ENCODE data around the gene GSK3B. TPM values are rescaled to one million over a fixed set of nuclear protein-coding genes. Genes with fewer than 3 reads are reported as not detected.

The GSK3B gene
- total and polyA plus RNA-seq, 2 experiments from 2014 or later = 19.7 to 43.1 TPM

GRCh38 chr3:119873646-119874045 is 220.6 kb downstream of the GSK3B start:
- Histone ChIP-seq H3K79me2 (ENCODE audit: insufficient read depth) (peaks cover 49% of the 10 kb centered on the region), H3F3A (ENCODE audit: insufficient read depth) (no peaks in the 10 kb centered on the region), H3K27me3 (replicated peaks; ENCODE audit: insufficient read depth) (no peaks in the 10 kb centered on the region), H2AFZ (no peak overlapping the region), H3K27ac (no peak overlapping the region), H4K20me1 (ENCODE audit: insufficient read depth) (no peaks in the 10 kb centered on the region), H3K4me2 (ENCODE audit: unreplicated experiment) (no peak overlapping the region), H3K9me2 (ENCODE audit: insufficient read depth) (no peaks in the 10 kb centered on the region), H3K9ac (no peak overlapping the region), H3K36me3 (ENCODE audit: low read depth) (peaks cover 26% of the 10 kb centered on the region), H3K4me1 (ENCODE audit: insufficient read depth) (no peaks in the 10 kb centered on the region), H3K4me3 (no peak overlapping the region), H3K9me3 (ENCODE audit: low read depth) (no peaks in the 10 kb centered on the region)
- no peak for DNase-seq
- in situ Hi-C loops (cut with MboI) = no loop called here
- 83% methylated on average over 2 of the region's 2 CpGs for WGBS, 2 experiments (ENCODE audit: low coverage in 1 of 2, low lambda C conversion rate in 2 of 2, missing lambda C conversion rate in 2 of 2)
- no peak for TF ChIP-seq EZH2 (IDR thresholded peaks at IDR 0.05; ENCODE audit: insufficient read depth, poor library complexity, severe bottlenecking)
- no peak for TF ChIP-seq EZH2phosphoT487 (IDR thresholded peaks at IDR 0.05; ENCODE audit: insufficient read depth, low read depth)

GRCh38 chr3:119872773-119873172 is 221.5 kb downstream of the GSK3B start:
- Histone ChIP-seq H3K27me3 (replicated peaks; ENCODE audit: insufficient read depth) (no peaks in the 10 kb centered on the region), H3K36me3 (ENCODE audit: low read depth) (peaks cover 26% of the 10 kb centered on the region), H2AFZ (no peak overlapping the region), H3K4me3 (no peak overlapping the region), H3K4me2 (ENCODE audit: unreplicated experiment) (no peak overlapping the region), H4K20me1 (ENCODE audit: insufficient read depth) (no peaks in the 10 kb centered on the region), H3K9ac (no peak overlapping the region), H3K79me2 (ENCODE audit: insufficient read depth) (peaks cover 58% of the 10 kb centered on the region), H3F3A (ENCODE audit: insufficient read depth) (no peaks in the 10 kb centered on the region), H3K27ac (no peak overlapping the region), H3K9me2 (ENCODE audit: insufficient read depth) (no peaks in the 10 kb centered on the region), H3K9me3 (ENCODE audit: low read depth) (no peaks in the 10 kb centered on the region), H3K4me1 (ENCODE audit: insufficient read depth) (no peaks in the 10 kb centered on the region)
- WGBS, 2 experiments (ENCODE audit: low coverage in 1 of 2, low lambda C conversion rate in 2 of 2, missing lambda C conversion rate in 2 of 2) = 96% methylated on average over 2 of the region's 2 CpGs
- no peak for TF ChIP-seq EZH2 (IDR thresholded peaks at IDR 0.05; ENCODE audit: insufficient read depth, poor library complexity, severe bottlenecking)
- no peak for TF ChIP-seq EZH2phosphoT487 (IDR thresholded peaks at IDR 0.05; ENCODE audit: insufficient read depth, low read depth)
- in situ Hi-C loops (cut with MboI) = no loop called here
- no peak for DNase-seq

GRCh38 chr3:119871571-119871970 is 222.7 kb downstream of the GSK3B start:
- H3K9ac ChIP-seq = no peak overlapping the region
- H2AFZ ChIP-seq = no peak overlapping the region
- no peak overlapping the region for H3K27ac ChIP-seq
- H3K4me1 ChIP-seq (ENCODE audit: insufficient read depth) = no peaks in the 10 kb centered on the region
- H3K4me2 ChIP-seq (ENCODE audit: unreplicated experiment) = no peak overlapping the region
- no peaks in the 10 kb centered on the region for H3K9me2 ChIP-seq (ENCODE audit: insufficient read depth)
- H3K4me3 ChIP-seq = no peak overlapping the region
- H3K79me2 ChIP-seq (ENCODE audit: insufficient read depth) = peaks cover 70% of the 10 kb centered on the region
- no peaks in the 10 kb centered on the region for H3K9me3 ChIP-seq (ENCODE audit: low read depth)
- H3K36me3 ChIP-seq (ENCODE audit: low read depth) = peaks cover 26% of the 10 kb centered on the region
- 96 to 100% methylated on average over 1 of the region's 1 CpG for WGBS, 2 experiments (ENCODE audit: low coverage in 1 of 2, low lambda C conversion rate in 2 of 2, missing lambda C conversion rate in 2 of 2)
- TF ChIP-seq EZH2phosphoT487 (IDR thresholded peaks at IDR 0.05; ENCODE audit: insufficient read depth, low read depth) = no peak
- TF ChIP-seq EZH2 (IDR thresholded peaks at IDR 0.05; ENCODE audit: insufficient read depth, poor library complexity, severe bottlenecking) = no peak
- in situ Hi-C loops (cut with MboI) = no loop called here
- no peak for DNase-seq
- no peaks in the 10 kb centered on the region for H3F3A ChIP-seq (ENCODE audit: insufficient read depth)
- no peaks in the 10 kb centered on the region for H3K27me3 ChIP-seq (replicated peaks; ENCODE audit: insufficient read depth)
- no peaks in the 10 kb centered on the region for H4K20me1 ChIP-seq (ENCODE audit: insufficient read depth)

GRCh38 chr3:119870512-119870911 is 223.7 kb downstream of the GSK3B start:
- in situ Hi-C loops (cut with MboI) = no loop called here
- no peaks in the 10 kb centered on the region for H3K9me3 ChIP-seq (ENCODE audit: low read depth)
- no peak overlapping the region for H3K4me3 ChIP-seq
- H3K36me3 ChIP-seq (ENCODE audit: low read depth) = peaks cover 20% of the 10 kb centered on the region
- peaks cover 71% of the 10 kb centered on the region for H3K79me2 ChIP-seq (ENCODE audit: insufficient read depth)
- no peak overlapping the region for H3K4me2 ChIP-seq (ENCODE audit: unreplicated experiment)
- H3F3A ChIP-seq (ENCODE audit: insufficient read depth) = no peaks in the 10 kb centered on the region
- H4K20me1 ChIP-seq (ENCODE audit: insufficient read depth) = no peaks in the 10 kb centered on the region
- H2AFZ ChIP-seq = no peak overlapping the region
- no peaks in the 10 kb centered on the region for H3K9me2 ChIP-seq (ENCODE audit: insufficient read depth)
- no peak for DNase-seq
- no peaks in the 10 kb centered on the region for H3K4me1 ChIP-seq (ENCODE audit: insufficient read depth)
- no peaks in the 10 kb centered on the region for H3K27me3 ChIP-seq (replicated peaks; ENCODE audit: insufficient read depth)
- no peak overlapping the region for H3K9ac ChIP-seq
- no peak overlapping the region for H3K27ac ChIP-seq
- TF ChIP-seq EZH2 (IDR thresholded peaks at IDR 0.05; ENCODE audit: insufficient read depth, poor library complexity, severe bottlenecking) (no peak), EZH2phosphoT487 (IDR thresholded peaks at IDR 0.05; ENCODE audit: insufficient read depth, low read depth) (no peak)

- H3F3A ChIP-seq (ENCODE audit: insufficient read depth) = peaks cover 6% of the 10 kb centered on the region; the same call in 1 of the 2 replicates
- peaks cover 36% of the 10 kb centered on the region for H3K36me3 ChIP-seq (ENCODE audit: low read depth)
- TF ChIP-seq EZH2 (IDR thresholded peaks at IDR 0.05; ENCODE audit: insufficient read depth, poor library complexity, severe bottlenecking) (no peak), EZH2phosphoT487 (IDR thresholded peaks at IDR 0.05; ENCODE audit: insufficient read depth, low read depth) (no peak)
- no peaks in the 10 kb centered on the region for H4K20me1 ChIP-seq (ENCODE audit: insufficient read depth)
- no peak overlapping the region for H2AFZ ChIP-seq
- H3K27me3 ChIP-seq (replicated peaks; ENCODE audit: insufficient read depth) = no peaks in the 10 kb centered on the region
- H3K4me1 ChIP-seq (ENCODE audit: insufficient read depth) = no peaks in the 10 kb centered on the region
- no peak overlapping the region for H3K9ac ChIP-seq
- WGBS, 2 experiments (ENCODE audit: low coverage in 1 of 2, low lambda C conversion rate in 2 of 2, missing lambda C conversion rate in 2 of 2) = 84 to 89% methylated on average over 7 of the region's 7 CpGs
- peaks cover 61% of the 10 kb centered on the region for H3K79me2 ChIP-seq (ENCODE audit: insufficient read depth)
- no peak for DNase-seq
- H3K4me3 ChIP-seq = no peak overlapping the region
- H3K4me2 ChIP-seq (ENCODE audit: unreplicated experiment) = no peak overlapping the region
- no peak overlapping the region for H3K27ac ChIP-seq
- in situ Hi-C loops (cut with MboI) = no loop called here
- H3K9me2 ChIP-seq (ENCODE audit: insufficient read depth) = no peaks in the 10 kb centered on the region
- H3K9me3 ChIP-seq (ENCODE audit: low read depth) = no peaks in the 10 kb centered on the region
Observed at GRCh38 chr3:119864476-119864875, 229.8 kb downstream of the GSK3B start.
